Endodermal cell (in vitro differentiated cells): Measurements from ENCODE around the gene DNMT3L. TPM values are rescaled to one million over a fixed set of nuclear protein-coding genes. Genes with fewer than 3 reads are reported as not detected.

Experiments
- DNase-seq: peaks from one replicate; pipeline ENCODE4 v3.0.0-alpha.2; 2017
- H3K27ac ChIP-seq: 2 replicates; pipeline ENCODE4 v1.5.1; 2013; ENCODE audit warnings: mild to moderate bottlenecking, low read depth, low read length, moderate library complexity
- H3K27me3 ChIP-seq: 2 replicates; pipeline ENCODE4 v1.6.1; 2013; ENCODE audit warnings: mild to moderate bottlenecking, low read length, moderate library complexity; ENCODE audit not compliant: insufficient read depth, control insufficient read depth, poor library complexity, severe bottlenecking
- H3K36me3 ChIP-seq: 2 replicates; pipeline ENCODE4 v1.7.0; 2013; ENCODE audit warnings: mild to moderate bottlenecking, low read length, moderate library complexity; ENCODE audit not compliant: control insufficient read depth, insufficient read depth
- H3K4me1 ChIP-seq: one replicate; pipeline ENCODE4 v1.7.0; 2013; ENCODE audit warnings: low read length; ENCODE audit not compliant: control insufficient read depth, insufficient read depth
- H3K4me3 ChIP-seq: 2 replicates; pipeline ENCODE4 v1.5.1; 2013; ENCODE audit warnings: mild to moderate bottlenecking, low read length, moderate library complexity
- H3K9ac ChIP-seq: 2 replicates; pipeline ENCODE4 v1.6.1; 2013; ENCODE audit warnings: mild to moderate bottlenecking, low read length, moderate library complexity; ENCODE audit not compliant: poor library complexity, severe bottlenecking; ENCODE audit errors: extremely low read depth
- H3K9me3 ChIP-seq: 2 replicates; pipeline ENCODE4 v1.6.1; 2013; ENCODE audit warnings: mild to moderate bottlenecking, low read length, moderate library complexity; ENCODE audit not compliant: control insufficient read depth
- H3K27ac Mint-ChIP-seq: 2 replicates; pipeline ENCODE4 v1.8.0; 2020; ENCODE audit warnings: mixed read lengths
- H3K27me3 Mint-ChIP-seq: 2 replicates; pipeline ENCODE4 v1.8.0; 2021; ENCODE audit warnings: mild to moderate bottlenecking, mixed read lengths; ENCODE audit not compliant: insufficient read depth
- H3K36me3 Mint-ChIP-seq: 2 replicates; pipeline ENCODE4 v1.8.0; 2020; ENCODE audit warnings: low read depth, mixed read lengths
- H3K4me1 Mint-ChIP-seq: 2 replicates; pipeline ENCODE4 v1.8.0; 2020; ENCODE audit warnings: mixed read lengths
- H3K4me3 Mint-ChIP-seq: 2 replicates; pipeline ENCODE4 v1.8.0; 2020; ENCODE audit warnings: mild to moderate bottlenecking, moderate library complexity, mixed read lengths
- H3K9me3 Mint-ChIP-seq: 2 replicates; pipeline ENCODE4 v1.8.0; 2020; ENCODE audit warnings: mild to moderate bottlenecking, mixed read lengths
- WGBS, 2 experiments: methylation state at CpG; one replicate each; pipeline versions ENCODE4 v1.1.5 to v1.1.7; 2013; ENCODE audit warnings: missing lambda C conversion rate in 2 of 2, mixed read lengths in 1 of 2; ENCODE audit not compliant: insufficient coverage in 1 of 2, insufficient read length in 1 of 2; 5-methylcytosine and 5-hydroxymethylcytosine counted together
- total RNA-seq, 2 donors: library from RNA; stranded (reverse); fragmentation: NEBNext Ultra II Directional in 1 of 2; extraction: Animal tissue kit (Norgen Biotek cat#: 25700) in 1 of 2; gene quantifications; 2 replicates in 1 of 2; 3 replicates in 1 of 2; pipeline ENCODE4 v1.2.1, GENCODE V29; 2021
- TF ChIP-seq, protein P1 (sequence below): fragments of 200-600 bp; sonication (generic); conservative IDR thresholded peaks from 2 replicates; pipeline ENCODE4 v1.5.0; 2021; ENCODE audit warnings: antibody characterized with exemption, mild to moderate bottlenecking

The DNMT3L gene
- total RNA-seq, 2 donors from 2014 or later = 1.3 TPM; not detected in 1

GRCh38 chr21:44279354-44280260 is 17.9 kb upstream of the DNMT3L start:
- peaks cover 29% of the 10 kb centered on the region for H3K4me1 Mint-ChIP-seq
- H3K36me3 Mint-ChIP-seq = no peaks in the 10 kb centered on the region
- H3K27ac ChIP-seq = no peak overlapping the region
- H3K9me3 ChIP-seq = no peaks in the 10 kb centered on the region
- H3K36me3 ChIP-seq = no peaks in the 10 kb centered on the region
- H3K4me1 ChIP-seq = peaks cover 20% of the 10 kb centered on the region
- no peak for DNase-seq
- WGBS, 2 experiments = 86 to 92% methylated on average over 11 to 19 of the region's 19 CpGs
- peaks cover 4% of the 10 kb centered on the region for H3K9me3 Mint-ChIP-seq
- H3K4me3 ChIP-seq = no peak overlapping the region
- H3K27ac Mint-ChIP-seq = no peak overlapping the region
- no peaks in the 10 kb centered on the region for H3K27me3 Mint-ChIP-seq
- TF ChIP-seq, protein P1, sequence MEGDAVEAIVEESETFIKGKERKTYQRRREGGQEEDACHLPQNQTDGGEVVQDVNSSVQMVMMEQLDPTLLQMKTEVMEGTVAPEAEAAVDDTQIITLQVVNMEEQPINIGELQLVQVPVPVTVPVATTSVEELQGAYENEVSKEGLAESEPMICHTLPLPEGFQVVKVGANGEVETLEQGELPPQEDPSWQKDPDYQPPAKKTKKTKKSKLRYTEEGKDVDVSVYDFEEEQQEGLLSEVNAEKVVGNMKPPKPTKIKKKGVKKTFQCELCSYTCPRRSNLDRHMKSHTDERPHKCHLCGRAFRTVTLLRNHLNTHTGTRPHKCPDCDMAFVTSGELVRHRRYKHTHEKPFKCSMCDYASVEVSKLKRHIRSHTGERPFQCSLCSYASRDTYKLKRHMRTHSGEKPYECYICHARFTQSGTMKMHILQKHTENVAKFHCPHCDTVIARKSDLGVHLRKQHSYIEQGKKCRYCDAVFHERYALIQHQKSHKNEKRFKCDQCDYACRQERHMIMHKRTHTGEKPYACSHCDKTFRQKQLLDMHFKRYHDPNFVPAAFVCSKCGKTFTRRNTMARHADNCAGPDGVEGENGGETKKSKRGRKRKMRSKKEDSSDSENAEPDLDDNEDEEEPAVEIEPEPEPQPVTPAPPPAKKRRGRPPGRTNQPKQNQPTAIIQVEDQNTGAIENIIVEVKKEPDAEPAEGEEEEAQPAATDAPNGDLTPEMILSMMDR = no peak
- H3K4me3 Mint-ChIP-seq = no peak overlapping the region
- no peak overlapping the region for H3K9ac ChIP-seq
- no peaks in the 10 kb centered on the region for H3K27me3 ChIP-seq

GRCh38 chr21:44275041-44275440 is 13.3 kb upstream of the DNMT3L start:
- no peak for DNase-seq
- H3K36me3 ChIP-seq = no peaks in the 10 kb centered on the region
- Mint-ChIP-seq H3K36me3 (no peaks in the 10 kb centered on the region), H3K27ac (no peak overlapping the region), H3K4me3 (no peak overlapping the region), H3K27me3 (no peaks in the 10 kb centered on the region), H3K4me1 (peaks cover 9% of the 10 kb centered on the region), H3K9me3 (peaks cover 4% of the 10 kb centered on the region)
- 67% methylated on average over 4 of the region's 5 CpGs; no CpG with 5 or more reads in 1 of the 2 experiments for WGBS, 2 experiments
- H3K4me1 ChIP-seq = no peaks in the 10 kb centered on the region
- no peak overlapping the region for H3K9ac ChIP-seq
- H3K4me3 ChIP-seq = no peak overlapping the region
- H3K27ac ChIP-seq = no peak overlapping the region
- no peaks in the 10 kb centered on the region for H3K27me3 ChIP-seq
- no peaks in the 10 kb centered on the region for H3K9me3 ChIP-seq
- TF ChIP-seq, protein P1 = no peak

DNA sequence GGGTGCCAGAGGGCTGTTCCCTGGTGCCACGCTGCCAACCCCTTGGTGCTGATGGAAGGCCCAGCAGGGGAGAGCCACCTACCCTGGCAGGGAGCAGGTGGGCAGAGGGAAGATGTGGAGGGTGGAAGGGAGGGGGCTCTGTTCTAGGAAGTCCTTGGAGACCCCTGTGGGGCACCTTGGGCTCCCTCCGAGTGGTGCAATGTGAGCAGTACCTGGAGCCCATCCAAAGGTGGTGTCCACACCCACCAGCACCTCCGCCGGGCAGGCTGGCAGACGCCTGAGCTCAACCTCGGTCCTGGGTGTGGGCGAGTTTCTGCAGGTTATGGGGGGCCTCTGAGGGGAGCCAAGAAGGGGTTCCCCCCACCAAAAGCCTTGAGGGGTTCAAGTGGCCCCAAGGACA is 11.3 kb upstream of the DNMT3L start:
- H3K4me1 ChIP-seq = no peaks in the 10 kb centered on the region
- H3K9ac ChIP-seq = no peak overlapping the region
- peaks cover 5% of the 10 kb centered on the region for H3K4me1 Mint-ChIP-seq
- WGBS, 2 experiments = 91 to 96% methylated on average over 6 to 7 of the region's 7 CpGs
- no peaks in the 10 kb centered on the region for H3K36me3 Mint-ChIP-seq
- no peaks in the 10 kb centered on the region for H3K9me3 ChIP-seq
- no peak overlapping the region for H3K4me3 ChIP-seq
- H3K27ac ChIP-seq = no peak overlapping the region
- DNase-seq = no peak
- H3K36me3 ChIP-seq = no peaks in the 10 kb centered on the region
- H3K27me3 Mint-ChIP-seq = no peaks in the 10 kb centered on the region
- no peak overlapping the region for H3K4me3 Mint-ChIP-seq
- no peaks in the 10 kb centered on the region for H3K27me3 ChIP-seq
- H3K9me3 Mint-ChIP-seq = peaks cover 4% of the 10 kb centered on the region
- TF ChIP-seq, protein P1 = no peak
- H3K27ac Mint-ChIP-seq = no peak overlapping the region
